H1 (cell line): Measurements from ENCODE around the gene GDNF.

Source experiments
- ATF3 ChIP-seq: IDR thresholded peaks from 2 replicates; pipeline ENCODE4 v1.6.1; 2011; ENCODE audit warnings: low read depth, mild to moderate bottlenecking, low read length; ENCODE audit not compliant: insufficient read depth
- BCL11A ChIP-seq, 2 experiments: IDR thresholded peaks; one replicate each; pipeline ENCODE4 v1.6.1; 2011; ENCODE audit warnings: low read depth in 2 of 2, low read length in 2 of 2, mild to moderate bottlenecking in 2 of 2
- CTCF ChIP-seq, 3 experiments: IDR thresholded peaks; 1 replicate in 2 of 3; 2 replicates in 1 of 3; pipeline versions ENCODE4 v1.5.1 to v1.6.1; 2011; ENCODE audit warnings: low read length in 3 of 3, mild to moderate bottlenecking in 3 of 3, inconsistent platforms in 2 of 3, low read depth in 1 of 3, moderate library complexity in 1 of 3; ENCODE audit not compliant: insufficient read depth in 1 of 3; ENCODE audit errors: control extremely low read depth in 1 of 3
- EP300 ChIP-seq, 2 experiments: IDR thresholded peaks; 1 replicate in 1 of 2; 2 replicates in 1 of 2; pipeline ENCODE4 v1.6.1; 2011 to 2012; ENCODE audit warnings: low read depth in 2 of 2, low read length in 2 of 2, mild to moderate bottlenecking in 2 of 2, borderline replicate concordance in 1 of 2, inconsistent platforms in 1 of 2, moderate library complexity in 1 of 2
- EZH2 ChIP-seq: fragments of 200-600 bp; sonication (generic); IDR thresholded peaks from 2 replicates; pipeline ENCODE4 v1.7.1; 2012; ENCODE audit warnings: low read depth, mild to moderate bottlenecking, moderate library complexity, low read length, inconsistent platforms; ENCODE audit not compliant: severe bottlenecking
- SP1 ChIP-seq: IDR thresholded peaks from 2 replicates; pipeline ENCODE4 v1.6.1; 2011; ENCODE audit warnings: low read depth, low read length
- TAF1 ChIP-seq: IDR thresholded peaks from 2 replicates; pipeline ENCODE4 v1.6.1; 2011; ENCODE audit warnings: mild to moderate bottlenecking, low read depth, low read length

- TF ChIP-seq ATF3 (no peak), CTCF (IDR thresholded peaks at IDR 0.05; ENCODE audit: control extremely low read depth in 1 of 3, insufficient read depth in 1 of 3, low read depth in 1 of 3, low read length in 3 of 3) (no peak), BCL11A (IDR thresholded peaks at IDR 0.05; ENCODE audit: low read depth in 2 of 2, low read length in 2 of 2) (no peak), TAF1 (no peak), EZH2 (no peak), EP300 (IDR thresholded peaks at IDR 0.05; ENCODE audit: borderline replicate concordance in 1 of 2, low read depth in 2 of 2, low read length in 2 of 2) (no peak), SP1 (no peak)
Measured at GRCh38 chr5:37857696-37858095, 17.9 kb upstream of the GDNF start.
